ENCODE measurements around the gene MB.

DNA sequence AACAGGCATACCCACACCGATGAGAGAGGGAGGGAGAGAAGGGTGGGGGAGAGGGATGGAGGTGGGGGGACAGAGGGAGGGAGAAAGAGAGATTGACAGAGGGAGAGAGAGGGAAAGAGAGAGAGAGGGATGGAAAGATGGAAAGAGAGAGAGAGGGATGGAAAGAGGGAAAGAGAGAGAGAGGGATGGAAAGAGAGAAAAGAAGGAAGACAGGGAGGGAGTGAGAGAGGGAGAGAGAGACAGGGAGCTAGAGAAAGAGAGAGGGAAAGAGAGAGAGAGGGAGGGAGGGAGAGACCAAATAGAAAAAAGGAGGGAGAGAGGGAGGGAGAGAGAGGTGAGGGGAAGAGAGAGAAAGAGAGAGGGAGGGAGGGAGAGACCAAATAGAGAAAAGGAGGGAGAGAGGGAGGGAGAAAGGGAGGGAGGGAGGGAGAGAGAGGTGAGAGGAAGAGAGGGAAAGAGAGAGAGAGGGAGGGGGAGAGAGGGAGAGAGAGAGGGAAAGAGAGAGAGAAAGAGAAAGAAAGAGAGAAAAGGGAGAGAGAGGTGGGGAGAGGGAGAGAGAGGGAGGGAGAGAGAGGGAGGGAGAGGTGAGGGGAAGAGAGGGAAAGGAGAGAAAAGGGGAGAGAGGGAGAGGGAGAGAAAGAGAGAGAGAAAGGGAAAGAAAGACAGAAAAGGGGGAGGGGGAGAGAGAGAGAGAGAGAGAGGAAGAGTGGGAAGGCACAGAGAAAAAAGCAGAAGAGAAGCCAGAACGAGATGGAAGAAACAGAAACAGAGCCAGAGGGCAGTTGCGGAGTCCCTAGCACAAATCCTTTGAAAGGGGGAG, 23.8 kb downstream of the MB start:
- TF ChIP-seq, protein P1, sequence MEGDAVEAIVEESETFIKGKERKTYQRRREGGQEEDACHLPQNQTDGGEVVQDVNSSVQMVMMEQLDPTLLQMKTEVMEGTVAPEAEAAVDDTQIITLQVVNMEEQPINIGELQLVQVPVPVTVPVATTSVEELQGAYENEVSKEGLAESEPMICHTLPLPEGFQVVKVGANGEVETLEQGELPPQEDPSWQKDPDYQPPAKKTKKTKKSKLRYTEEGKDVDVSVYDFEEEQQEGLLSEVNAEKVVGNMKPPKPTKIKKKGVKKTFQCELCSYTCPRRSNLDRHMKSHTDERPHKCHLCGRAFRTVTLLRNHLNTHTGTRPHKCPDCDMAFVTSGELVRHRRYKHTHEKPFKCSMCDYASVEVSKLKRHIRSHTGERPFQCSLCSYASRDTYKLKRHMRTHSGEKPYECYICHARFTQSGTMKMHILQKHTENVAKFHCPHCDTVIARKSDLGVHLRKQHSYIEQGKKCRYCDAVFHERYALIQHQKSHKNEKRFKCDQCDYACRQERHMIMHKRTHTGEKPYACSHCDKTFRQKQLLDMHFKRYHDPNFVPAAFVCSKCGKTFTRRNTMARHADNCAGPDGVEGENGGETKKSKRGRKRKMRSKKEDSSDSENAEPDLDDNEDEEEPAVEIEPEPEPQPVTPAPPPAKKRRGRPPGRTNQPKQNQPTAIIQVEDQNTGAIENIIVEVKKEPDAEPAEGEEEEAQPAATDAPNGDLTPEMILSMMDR (IDR thresholded peaks at IDR 0.05) = no peak
- no peak for TF ChIP-seq POLR2A (IDR thresholded peaks at IDR 0.05)
